ENCODE data around the gene PTPRD.

Gene PTPRD

GRCh38 chr9:8456344-8456743, 2156.5 kb downstream of the PTPRD start:
- Mint-ChIP-seq H3K27me3 (no peaks in the 10 kb centered on the region), H3K4me3 (no peak overlapping the region), H3K9me3 (no peaks in the 10 kb centered on the region), H3K4me1 (ENCODE audit: low read depth) (no peaks in the 10 kb centered on the region), H3K36me3 (ENCODE audit: low read depth) (no peaks in the 10 kb centered on the region), H3K27ac (no peak overlapping the region)

DNA sequence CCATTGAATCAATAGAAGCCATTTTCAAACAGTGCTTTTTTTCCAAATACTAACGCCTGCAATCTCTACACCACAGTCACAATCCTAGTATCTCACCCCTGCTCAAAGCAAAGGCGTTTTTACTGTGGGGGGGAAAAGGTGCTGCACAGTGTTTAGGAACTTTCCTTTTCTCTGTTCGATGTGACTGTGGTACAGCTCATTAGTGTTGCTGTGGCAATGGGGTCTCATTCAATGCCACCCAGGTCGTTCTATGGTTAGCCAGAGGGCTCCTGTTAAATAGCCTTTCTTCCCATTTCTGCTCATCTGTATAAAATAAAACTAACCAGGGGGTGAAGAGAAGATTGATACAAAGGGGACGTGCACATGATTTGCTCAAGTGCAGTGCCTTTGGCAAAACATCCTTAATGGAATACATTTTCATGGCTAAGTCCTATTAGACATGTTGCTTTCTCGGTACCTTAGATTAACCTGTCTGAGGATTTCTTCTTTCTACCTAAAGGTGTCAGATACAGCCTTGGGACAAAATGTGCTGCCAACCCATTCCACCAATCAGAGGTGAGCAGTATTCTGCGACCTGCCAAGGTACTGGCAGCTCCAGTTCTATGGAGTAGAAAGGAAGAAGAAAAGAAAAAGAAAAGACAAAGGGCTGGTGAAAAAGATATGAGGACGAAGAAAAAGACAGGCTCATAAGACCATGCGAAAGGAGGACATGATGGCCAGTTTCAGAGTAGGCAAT, 2161.8 kb downstream of the PTPRD start:
- Mint-ChIP-seq H3K36me3 (ENCODE audit: low read depth) (no peaks in the 10 kb centered on the region), H3K27ac (no peak overlapping the region), H3K4me3 (no peak overlapping the region), H3K27me3 (no peaks in the 10 kb centered on the region), H3K4me1 (ENCODE audit: low read depth) (no peaks in the 10 kb centered on the region), H3K9me3 (no peaks in the 10 kb centered on the region)

- no peak overlapping the region for H3K4me3 Mint-ChIP-seq
- no peaks in the 10 kb centered on the region for H3K4me1 Mint-ChIP-seq (ENCODE audit: low read depth)
- no peaks in the 10 kb centered on the region for H3K36me3 Mint-ChIP-seq (ENCODE audit: low read depth)
- no peak overlapping the region for H3K27ac Mint-ChIP-seq
- H3K9me3 Mint-ChIP-seq, result no peaks in the 10 kb centered on the region
- peaks cover 4% of the 10 kb centered on the region for H3K27me3 Mint-ChIP-seq
Measured at GRCh38 chr9:8448226-8448625, 2164.6 kb downstream of the PTPRD start.

DNA sequence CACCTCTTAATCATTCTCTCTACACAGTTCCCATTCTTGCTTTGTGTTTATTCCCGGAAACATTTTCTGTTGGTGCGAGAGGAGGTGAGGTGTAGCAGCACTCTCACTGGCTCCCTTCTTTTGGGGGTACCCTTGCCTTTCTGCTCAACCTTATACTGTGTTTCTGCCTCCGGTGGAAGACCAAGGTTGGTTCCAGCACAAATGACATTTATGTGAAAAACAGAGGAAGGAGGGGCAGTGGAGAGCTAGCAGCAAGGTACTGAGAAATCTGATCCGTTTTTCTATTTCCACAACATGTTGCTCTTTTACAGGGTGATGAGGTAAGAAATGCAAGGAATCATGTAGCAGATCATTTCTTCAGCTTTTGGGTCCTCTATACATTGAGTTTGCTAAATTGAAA, 2165.2 kb downstream of the PTPRD start:
- Mint-ChIP-seq H3K27ac (no peak overlapping the region), H3K4me1 (ENCODE audit: low read depth) (no peaks in the 10 kb centered on the region), H3K27me3 (peaks cover 4% of the 10 kb centered on the region), H3K36me3 (ENCODE audit: low read depth) (no peaks in the 10 kb centered on the region), H3K9me3 (no peaks in the 10 kb centered on the region), H3K4me3 (no peak overlapping the region)

GRCh38 chr9:8437876-8438275, 2174.9 kb downstream of the PTPRD start:
- Mint-ChIP-seq H3K4me3 (no peak overlapping the region), H3K27ac (no peak overlapping the region), H3K27me3 (no peaks in the 10 kb centered on the region), H3K9me3 (peaks cover 4% of the 10 kb centered on the region), H3K4me1 (ENCODE audit: low read depth) (peaks cover 14% of the 10 kb centered on the region), H3K36me3 (ENCODE audit: low read depth) (no peaks in the 10 kb centered on the region)

DNA sequence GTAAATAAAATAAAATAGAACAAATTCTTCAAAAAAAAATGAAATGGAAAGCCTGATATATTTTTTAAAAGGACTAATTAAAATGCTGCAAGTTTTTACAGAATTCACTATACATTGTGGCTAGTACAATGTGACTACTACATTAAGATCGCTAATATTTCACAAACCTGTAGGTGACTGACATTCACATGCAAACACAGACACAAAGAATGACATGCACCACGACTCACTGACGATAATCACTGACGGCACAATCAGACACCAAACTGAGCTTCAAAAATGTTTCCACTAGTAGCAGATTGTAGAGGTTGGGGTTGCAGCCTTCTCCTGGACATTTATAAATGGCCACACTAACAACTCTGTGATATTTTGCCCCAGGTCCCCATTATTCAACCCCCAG, 2175.5 kb downstream of the PTPRD start:
- Mint-ChIP-seq H3K36me3 (ENCODE audit: low read depth) (no peaks in the 10 kb centered on the region), H3K9me3 (peaks cover 4% of the 10 kb centered on the region), H3K4me1 (ENCODE audit: low read depth) (peaks cover 18% of the 10 kb centered on the region), H3K27ac (no peak overlapping the region), H3K4me3 (no peak overlapping the region), H3K27me3 (no peaks in the 10 kb centered on the region)

- peaks cover 22% of the 10 kb centered on the region for H3K4me1 Mint-ChIP-seq (ENCODE audit: low read depth)
- H3K9me3 Mint-ChIP-seq, result peaks cover 4% of the 10 kb centered on the region
- no peaks in the 10 kb centered on the region for H3K27me3 Mint-ChIP-seq
- no peak overlapping the region for H3K4me3 Mint-ChIP-seq
- no peaks in the 10 kb centered on the region for H3K36me3 Mint-ChIP-seq (ENCODE audit: low read depth)
- H3K27ac Mint-ChIP-seq, result peak overlapping the region; percentile 76
Measured at GRCh38 chr9:8436786-8437185, 2176.0 kb downstream of the PTPRD start.

DNA sequence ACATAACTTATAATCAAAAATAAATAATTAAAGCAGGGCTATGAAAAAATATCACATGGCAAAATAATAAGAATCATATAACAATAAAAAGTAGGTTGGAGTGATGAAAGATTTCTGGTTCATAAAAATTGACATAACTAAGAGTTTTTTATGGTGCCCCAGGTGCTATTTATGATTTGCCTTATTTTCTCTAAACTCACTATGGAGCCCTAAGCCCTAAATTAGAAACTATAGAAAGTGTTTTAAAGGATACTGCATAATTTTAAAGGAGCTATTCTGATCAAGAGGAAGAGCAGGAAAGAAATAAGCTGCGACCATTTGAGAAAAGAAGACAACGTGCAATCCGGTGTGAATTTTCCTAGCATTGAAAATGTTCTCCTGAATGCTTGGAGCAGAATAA, 2178.2 kb downstream of the PTPRD start:
- Mint-ChIP-seq H3K27ac (no peak overlapping the region), H3K4me1 (ENCODE audit: low read depth) (peaks cover 44% of the 10 kb centered on the region), H3K36me3 (ENCODE audit: low read depth) (no peaks in the 10 kb centered on the region), H3K27me3 (no peaks in the 10 kb centered on the region), H3K4me3 (no peak overlapping the region), H3K9me3 (peaks cover 4% of the 10 kb centered on the region)

- Mint-ChIP-seq H3K9me3 (no peaks in the 10 kb centered on the region), H3K27me3 (no peaks in the 10 kb centered on the region), H3K4me1 (ENCODE audit: low read depth) (peaks cover 57% of the 10 kb centered on the region), H3K27ac (no peak overlapping the region), H3K36me3 (ENCODE audit: low read depth) (no peaks in the 10 kb centered on the region), H3K4me3 (no peak overlapping the region)
Measured at GRCh38 chr9:8432224-8432623, 2180.6 kb downstream of the PTPRD start.

DNA sequence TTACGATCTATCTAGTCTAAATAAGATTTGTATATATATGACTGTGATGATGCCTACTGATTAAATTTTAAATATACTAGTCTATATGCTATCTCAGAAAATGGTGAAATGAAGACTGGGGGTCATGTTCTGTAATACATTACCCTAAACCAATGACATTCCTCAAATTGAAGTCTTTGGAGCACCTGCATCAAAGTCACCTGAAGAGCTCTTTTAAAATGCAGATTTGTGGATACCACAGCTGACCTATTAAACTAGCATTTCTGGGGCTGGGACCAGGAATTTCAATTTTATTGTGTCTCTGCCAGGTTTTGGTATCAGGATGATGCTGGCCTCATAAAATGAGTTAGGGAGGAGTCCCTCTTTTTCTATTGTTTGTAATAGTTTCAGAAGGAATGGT, 2181.3 kb downstream of the PTPRD start:
- Mint-ChIP-seq H3K9me3 (no peaks in the 10 kb centered on the region), H3K4me3 (no peak overlapping the region), H3K27ac (no peak overlapping the region), H3K36me3 (ENCODE audit: low read depth) (no peaks in the 10 kb centered on the region), H3K27me3 (no peaks in the 10 kb centered on the region), H3K4me1 (ENCODE audit: low read depth) (peaks cover 50% of the 10 kb centered on the region)

GRCh38 chr9:8430945-8431344, 2181.9 kb downstream of the PTPRD start:
- Mint-ChIP-seq H3K27me3 (no peaks in the 10 kb centered on the region), H3K9me3 (no peaks in the 10 kb centered on the region), H3K36me3 (ENCODE audit: low read depth) (no peaks in the 10 kb centered on the region), H3K27ac (peak overlapping the region; percentile 79), H3K4me3 (peak overlapping the region; percentile 2), H3K4me1 (ENCODE audit: low read depth) (peaks cover 48% of the 10 kb centered on the region)

- H3K36me3 Mint-ChIP-seq (ENCODE audit: low read depth), result no peaks in the 10 kb centered on the region
- peak overlapping the region; percentile 73 for H3K27ac Mint-ChIP-seq
- no peaks in the 10 kb centered on the region for H3K9me3 Mint-ChIP-seq
- peak overlapping the region; percentile 12 for H3K4me3 Mint-ChIP-seq
- H3K4me1 Mint-ChIP-seq (ENCODE audit: low read depth), result peaks cover 48% of the 10 kb centered on the region
- no peaks in the 10 kb centered on the region for H3K27me3 Mint-ChIP-seq
Measured at GRCh38 chr9:8429768-8430167, 2183.0 kb downstream of the PTPRD start.

GRCh38 chr9:8429157-8429556, 2183.6 kb downstream of the PTPRD start:
- H3K27me3 Mint-ChIP-seq, result no peaks in the 10 kb centered on the region
- H3K27ac Mint-ChIP-seq, result peak overlapping the region; percentile 73
- H3K9me3 Mint-ChIP-seq, result no peaks in the 10 kb centered on the region
- H3K4me1 Mint-ChIP-seq (ENCODE audit: low read depth), result peaks cover 48% of the 10 kb centered on the region
- peak overlapping the region; percentile 5 for H3K4me3 Mint-ChIP-seq
- no peaks in the 10 kb centered on the region for H3K36me3 Mint-ChIP-seq (ENCODE audit: low read depth)

DNA sequence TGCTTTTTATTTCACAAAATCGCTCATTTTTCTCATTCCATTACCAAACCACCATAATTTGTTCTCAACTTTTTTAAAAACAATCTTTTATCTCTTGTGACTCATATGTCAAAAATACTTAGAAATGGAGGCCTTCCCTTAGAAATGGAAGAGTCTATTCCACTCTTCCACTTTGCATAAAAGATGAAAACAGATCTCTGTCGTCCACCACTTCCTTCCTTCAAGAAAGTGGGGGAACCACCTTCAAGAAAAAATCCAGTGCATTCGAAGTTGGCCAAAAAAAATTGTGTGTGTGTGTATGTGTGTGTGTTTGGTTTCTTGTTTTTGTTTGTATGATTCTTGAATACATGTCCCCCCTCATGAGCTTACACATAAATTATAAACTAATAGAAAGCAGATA, 2184.4 kb downstream of the PTPRD start:
- no peaks in the 10 kb centered on the region for H3K36me3 Mint-ChIP-seq (ENCODE audit: low read depth)
- peak overlapping the region; percentile 73 for H3K27ac Mint-ChIP-seq
- H3K4me3 Mint-ChIP-seq, result peak overlapping the region; percentile 0
- no peaks in the 10 kb centered on the region for H3K27me3 Mint-ChIP-seq
- H3K9me3 Mint-ChIP-seq, result no peaks in the 10 kb centered on the region
- peaks cover 48% of the 10 kb centered on the region for H3K4me1 Mint-ChIP-seq (ENCODE audit: low read depth)

DNA sequence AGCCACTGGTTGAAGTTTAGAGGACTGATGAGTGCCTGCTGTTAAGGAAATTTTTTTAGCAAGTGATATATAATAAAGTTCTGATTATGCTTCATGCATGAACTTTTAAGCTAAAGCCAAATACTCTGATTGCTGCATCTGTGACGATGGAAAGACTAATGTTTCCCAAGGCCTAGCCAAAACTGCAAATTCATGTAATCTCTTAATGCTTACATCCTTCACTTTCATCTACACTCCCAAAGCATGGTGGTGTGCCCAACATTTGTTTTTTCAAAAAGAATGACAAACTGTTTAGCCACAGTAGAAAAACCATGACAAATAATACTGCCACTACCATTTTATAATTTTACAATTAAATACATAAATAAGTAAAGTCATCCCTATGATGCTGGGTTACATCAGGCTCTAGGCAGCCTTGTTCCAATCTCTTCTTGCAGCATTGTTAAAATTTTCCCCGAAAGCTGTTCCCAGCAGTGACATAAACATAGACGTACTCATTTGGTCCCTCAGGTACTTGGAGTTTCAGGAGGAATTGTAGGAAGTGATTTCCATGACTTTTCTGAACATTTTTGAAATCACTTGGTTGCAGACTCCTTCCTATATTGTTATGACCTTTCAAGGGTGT, 2187.9 kb downstream of the PTPRD start:
- no peaks in the 10 kb centered on the region for H3K9me3 Mint-ChIP-seq
- H3K36me3 Mint-ChIP-seq (ENCODE audit: low read depth), result no peaks in the 10 kb centered on the region
- no peaks in the 10 kb centered on the region for H3K27me3 Mint-ChIP-seq
- H3K27ac Mint-ChIP-seq, result no peak overlapping the region
- H3K4me1 Mint-ChIP-seq (ENCODE audit: low read depth), result peaks cover 22% of the 10 kb centered on the region
- no peak overlapping the region for H3K4me3 Mint-ChIP-seq

- Mint-ChIP-seq H3K27me3 (no peaks in the 10 kb centered on the region), H3K27ac (no peak overlapping the region), H3K36me3 (ENCODE audit: low read depth) (no peaks in the 10 kb centered on the region), H3K9me3 (no peaks in the 10 kb centered on the region), H3K4me1 (ENCODE audit: low read depth) (no peaks in the 10 kb centered on the region), H3K4me3 (no peak overlapping the region)
Measured at GRCh38 chr9:8420416-8420815, 2192.4 kb downstream of the PTPRD start.
